GM06990 (cell line): ENCODE results near the gene TREML4.

Experiments used
- DNase-seq: peaks from one replicate; pipeline ENCODE4 v3.0.0-alpha.2; 2011; ENCODE audit not compliant: insufficient read length; ENCODE audit errors: extremely low read depth
- H3K27me3 ChIP-seq: replicated peaks from 2 replicates; pipeline ENCODE4 v1.6.0; 2011; ENCODE audit warnings: low read length; ENCODE audit not compliant: control insufficient read depth, insufficient read depth
- H3K36me3 ChIP-seq: 2 replicates; pipeline ENCODE4 v1.5.1; 2011; ENCODE audit warnings: low read length; ENCODE audit not compliant: control insufficient read depth, insufficient read depth
- H3K4me3 ChIP-seq: replicated peaks from 2 replicates; pipeline ENCODE4 v1.5.1; 2011; ENCODE audit warnings: low read depth, mild to moderate bottlenecking, control low read depth, low read length
- CTCF ChIP-seq: IDR thresholded peaks from 2 replicates; pipeline ENCODE4 v1.5.1; 2011; ENCODE audit warnings: low read length, control low read depth, mild to moderate bottlenecking, inconsistent platforms; ENCODE audit not compliant: insufficient read depth, poor library complexity, severe bottlenecking

Gene TREML4

GRCh38 chr6:41228096-41228495, at the start of gene TREML4:
Gene TREML4, plus strand, starts transcription at chr6:41228349. Its CDS starts 79 bp downstream, at chr6:41228428.
- DNase-seq, result no peak
- Histone ChIP-seq H3K27me3 (no peaks in the 10 kb centered on the region; the same call in none of the 2 replicates), H3K4me3 (no peak within 1 kb of the TSS), H3K36me3 (no peaks in the 10 kb centered on the region)
- no peak for TF ChIP-seq CTCF

DNA sequence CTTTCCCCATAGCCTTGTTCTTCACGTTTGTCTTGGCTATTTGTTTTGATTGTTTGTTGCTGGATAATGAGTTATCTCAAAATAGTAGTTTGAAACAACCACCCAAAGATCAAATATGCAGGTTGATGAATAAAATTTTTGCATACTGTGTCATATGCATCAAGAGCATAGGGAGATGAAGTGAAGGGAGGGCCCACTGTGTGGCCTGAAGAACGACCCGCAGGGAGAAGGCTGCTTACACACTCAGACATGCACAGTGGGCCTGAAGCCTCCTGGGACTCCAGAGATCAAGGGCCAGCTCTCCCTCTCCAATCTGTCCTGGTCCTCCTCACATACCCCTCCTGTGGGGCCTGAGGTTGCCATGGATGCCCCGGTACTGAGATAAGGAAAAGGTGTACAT, 49.0 kb upstream of the TREML4 start:
- no peak for DNase-seq
- Histone ChIP-seq H3K36me3 (no peaks in the 10 kb centered on the region), H3K4me3 (no peak overlapping the region), H3K27me3 (no peaks in the 10 kb centered on the region)
- TF ChIP-seq CTCF, result no peak

DNA sequence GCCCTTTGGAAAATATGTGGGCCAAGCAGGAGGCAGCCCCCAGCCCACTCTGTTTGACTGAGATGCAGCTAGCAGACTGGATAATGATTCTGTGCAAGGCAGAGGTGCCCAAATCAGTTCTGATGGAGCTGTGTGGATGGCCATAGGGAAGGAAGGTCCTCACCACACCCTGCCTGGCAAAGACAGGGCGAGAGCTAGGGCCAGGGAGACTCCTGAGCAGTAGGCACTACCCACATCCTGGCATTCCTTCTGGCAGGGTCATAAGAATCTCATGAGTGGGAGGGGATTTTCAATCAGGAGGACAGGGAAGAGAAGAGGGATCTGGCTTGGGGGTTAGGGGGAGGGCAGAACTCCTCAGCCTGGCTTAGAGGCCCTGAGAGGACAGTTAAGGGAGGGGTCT, 46.6 kb upstream of the TREML4 start:
- TF ChIP-seq CTCF, result no peak
- H3K27me3 ChIP-seq, result no peaks in the 10 kb centered on the region
- H3K36me3 ChIP-seq, result no peaks in the 10 kb centered on the region
- H3K4me3 ChIP-seq, result no peak overlapping the region
- no peak for DNase-seq

- Histone ChIP-seq H3K27me3 (no peaks in the 10 kb centered on the region), H3K4me3 (no peak overlapping the region)
Observed at GRCh38 chr6:41182069-41183034, 45.8 kb upstream of the TREML4 start.

DNA sequence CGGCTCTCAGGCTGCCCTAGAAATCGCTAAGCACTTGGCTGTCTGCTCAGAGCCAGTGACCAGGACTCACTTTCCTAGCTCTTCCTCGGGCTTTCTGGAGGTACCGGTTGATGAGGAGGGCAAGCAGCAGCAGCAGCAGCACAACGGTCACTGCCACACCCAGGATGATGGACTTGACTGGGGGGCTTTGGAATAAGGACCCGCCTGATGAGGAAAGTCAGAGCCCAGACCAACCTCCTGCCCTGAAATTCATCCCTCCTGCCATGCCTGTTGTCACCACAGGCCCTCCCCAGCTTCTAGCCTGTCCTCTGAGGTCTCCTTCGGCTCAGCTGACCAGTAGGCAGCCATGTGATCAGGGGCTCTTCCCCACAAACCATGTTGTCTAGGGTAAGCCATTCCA, 43.4 kb upstream of the TREML4 start:
- no peak for TF ChIP-seq CTCF
- DNase-seq, result no peak
- H3K27me3 ChIP-seq, result no peaks in the 10 kb centered on the region
- no peak overlapping the region for H3K4me3 ChIP-seq
- H3K36me3 ChIP-seq, result no peaks in the 10 kb centered on the region

More at GRCh38 chr6:41182069-41183034, 45.8 kb upstream of the TREML4 start:
- H3K36me3 ChIP-seq, result no peaks in the 10 kb centered on the region
- peak; percentile 77 for TF ChIP-seq CTCF
- no peak for DNase-seq
